OCI-LY1 (cell line): ENCODE results near the gene PLD1.

Experiments used
- EZH2 ChIP-seq: fragments of 200-600 bp; sonication (generic), shearing (Covaris generic); IDR thresholded peaks from 2 replicates; pipeline ENCODE4 v1.8.0; 2017; ENCODE audit warnings: borderline replicate concordance, mixed run types, mild to moderate bottlenecking, antibody characterized with exemption, low read length, moderate library complexity, mixed read lengths
- TF ChIP-seq, protein P1 (sequence below): fragments of 200-600 bp; sonication (generic), shearing (Covaris generic); IDR thresholded peaks from 2 replicates; pipeline ENCODE4 v1.5.1; 2017; ENCODE audit warnings: mild to moderate bottlenecking, antibody characterized with exemption, low read length, moderate library complexity, mixed read lengths

DNA sequence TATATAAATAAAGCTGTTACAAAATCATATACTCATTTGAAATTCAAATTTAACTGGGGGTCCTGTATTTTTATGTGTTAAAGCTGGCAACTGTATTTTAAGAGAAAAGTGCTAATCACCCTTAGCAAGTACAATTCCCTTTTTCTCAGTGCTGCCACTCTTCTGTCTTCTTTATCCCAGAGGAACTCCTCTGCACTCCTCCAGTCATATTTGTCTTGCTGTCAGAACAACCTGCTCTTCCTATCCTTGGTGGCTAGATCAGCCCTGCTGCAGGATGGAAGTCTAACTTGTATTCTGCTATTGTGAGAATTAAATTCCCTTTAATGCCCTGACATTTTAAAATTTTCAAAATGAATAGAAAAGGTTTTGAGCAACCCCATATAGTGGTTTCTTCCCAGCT, 226.2 kb downstream of the PLD1 start:
- TF ChIP-seq, protein P1, sequence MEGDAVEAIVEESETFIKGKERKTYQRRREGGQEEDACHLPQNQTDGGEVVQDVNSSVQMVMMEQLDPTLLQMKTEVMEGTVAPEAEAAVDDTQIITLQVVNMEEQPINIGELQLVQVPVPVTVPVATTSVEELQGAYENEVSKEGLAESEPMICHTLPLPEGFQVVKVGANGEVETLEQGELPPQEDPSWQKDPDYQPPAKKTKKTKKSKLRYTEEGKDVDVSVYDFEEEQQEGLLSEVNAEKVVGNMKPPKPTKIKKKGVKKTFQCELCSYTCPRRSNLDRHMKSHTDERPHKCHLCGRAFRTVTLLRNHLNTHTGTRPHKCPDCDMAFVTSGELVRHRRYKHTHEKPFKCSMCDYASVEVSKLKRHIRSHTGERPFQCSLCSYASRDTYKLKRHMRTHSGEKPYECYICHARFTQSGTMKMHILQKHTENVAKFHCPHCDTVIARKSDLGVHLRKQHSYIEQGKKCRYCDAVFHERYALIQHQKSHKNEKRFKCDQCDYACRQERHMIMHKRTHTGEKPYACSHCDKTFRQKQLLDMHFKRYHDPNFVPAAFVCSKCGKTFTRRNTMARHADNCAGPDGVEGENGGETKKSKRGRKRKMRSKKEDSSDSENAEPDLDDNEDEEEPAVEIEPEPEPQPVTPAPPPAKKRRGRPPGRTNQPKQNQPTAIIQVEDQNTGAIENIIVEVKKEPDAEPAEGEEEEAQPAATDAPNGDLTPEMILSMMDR, result no peak
- no peak for TF ChIP-seq EZH2
